ENCODE measurements around the gene LINS1. TPM values are rescaled to one million over a fixed set of nuclear protein-coding genes. Genes with fewer than 3 reads are reported as not detected.
A peak's percentile ranks its signal among the peaks of the same experiment; 100 is the strongest.

LINS1 gene
- total and polyA plus RNA-seq, 10 donors, result 7.7 to 71.1 (median 28.6) TPM

- WGBS, 5 donors, result 83 to 87% (median 85%) methylated on average over 3 of the region's 3 CpGs
- intact Hi-C loops (cut with DNase I; ENCODE audit: low total_unique reads), result no loop called here
- peak overlapping the region in 5 of 8 donors; percentile 55 to 83 (median 73) for H3K27ac ChIP-seq
Observed at GRCh38 chr15:100597862-100598261, 4.1 kb downstream of the LINS1 start.

GRCh38 chr15:100596792-100597191 is 5.2 kb downstream of the LINS1 start:
- DNase-seq, result peak; percentile 80

More at GRCh38 chr15:100597862-100598261, 4.1 kb downstream of the LINS1 start:
- H3K9me3 ChIP-seq, result no peaks in the 10 kb centered on the region
- no peaks in the 10 kb centered on the region for H3K27me3 ChIP-seq (replicated peaks in 1 of 7)
- H3K4me3 ChIP-seq, result no peak overlapping the region
- no peak for DNase-seq
- no peak for TF ChIP-seq CTCF (IDR thresholded peaks at IDR 0.05 in 8 of 11, conservative IDR thresholded peaks at IDR 0.05 in 3 of 11)
- TF ChIP-seq POLR2AphosphoS5 (IDR thresholded peaks at IDR 0.05), result no peak
- TF ChIP-seq POLR2A (IDR thresholded peaks at IDR 0.05), result no peak
- peaks cover 19 to 86% (median 51%) of the 10 kb centered on the region in 6 donors for H3K4me1 ChIP-seq
- peaks cover 0 to 3% (median 0%) of the 10 kb centered on the region in 6 donors for H3K36me3 ChIP-seq

GRCh38 chr15:100595964-100596363 is 6.0 kb downstream of the LINS1 start:
- 70 to 82% (median 81%) methylated on average over 3 of the region's 3 CpGs for WGBS, 5 donors
- no peak for DNase-seq
- Histone ChIP-seq H3K36me3 (peaks cover 0 to 7% (median 0%) of the 10 kb centered on the region in 6 donors), H3K4me3 (peak overlapping the region in 2 of 8 donors; percentile 19 to 55), H3K27me3 (replicated peaks in 1 of 7) (no peaks in the 10 kb centered on the region), H3K9me3 (no peaks in the 10 kb centered on the region), H3K27ac (peak overlapping the region; percentile 48 to 83 (median 64)), H3K4me1 (peaks cover 19 to 84% (median 44%) of the 10 kb centered on the region in 6 donors)
- TF ChIP-seq POLR2A (IDR thresholded peaks at IDR 0.05) (no peak), POLR2AphosphoS5 (IDR thresholded peaks at IDR 0.05) (no peak), CTCF (IDR thresholded peaks at IDR 0.05 in 8 of 11, conservative IDR thresholded peaks at IDR 0.05 in 3 of 11) (no peak)
- intact Hi-C loops (cut with DNase I; ENCODE audit: low total_unique reads), result no loop called here

More at GRCh38 chr15:100596792-100597191, 5.2 kb downstream of the LINS1 start:
- TF ChIP-seq POLR2A (IDR thresholded peaks at IDR 0.05) (no peak), POLR2AphosphoS5 (IDR thresholded peaks at IDR 0.05) (peak in 1 of 3 donors; percentile 69)
- Histone ChIP-seq H3K9me3 (no peaks in the 10 kb centered on the region), H3K27ac (peak overlapping the region; percentile 11 to 83 (median 64)), H3K4me3 (peak overlapping the region in 5 of 8 donors; percentile 11 to 55 (median 19)), H3K36me3 (peaks cover 0 to 6% (median 0%) of the 10 kb centered on the region in 6 donors), H3K4me1 (peaks cover 19 to 91% (median 50%) of the 10 kb centered on the region in 6 donors), H3K27me3 (replicated peaks in 1 of 7) (no peaks in the 10 kb centered on the region)
- 41 to 64% (median 51%) methylated on average over 7 of the region's 7 CpGs for WGBS, 5 donors
- intact Hi-C loops (cut with DNase I; ENCODE audit: low total_unique reads), result no loop called here

GRCh38 chr15:100593431-100593830 is 8.6 kb downstream of the LINS1 start:
- WGBS, 5 donors, result 96 to 100% (median 98%) methylated on average over 2 of the region's 2 CpGs
- Histone ChIP-seq H3K4me3 (no peak overlapping the region), H3K27ac (no peak overlapping the region), H3K36me3 (peaks cover 0 to 20% (median 0%) of the 10 kb centered on the region in 6 donors), H3K4me1 (peaks cover 10 to 59% (median 31%) of the 10 kb centered on the region in 6 donors), H3K9me3 (peaks cover 0 to 22% (median 20%) of the 10 kb centered on the region in 8 donors), H3K27me3 (replicated peaks in 1 of 7) (no peaks in the 10 kb centered on the region)
- no peak for DNase-seq
- no peak for TF ChIP-seq CTCF (IDR thresholded peaks at IDR 0.05 in 8 of 11, conservative IDR thresholded peaks at IDR 0.05 in 3 of 11)
- intact Hi-C loops (cut with DNase I; ENCODE audit: low total_unique reads), result no loop called here

All from spleen (tissue), 11 donors.